Endometrium (tissue), 2 donors: ENCODE results near the gene RPRD1B.

Experiments used
- FAIRE-seq: peaks from 2 replicates; lab custom pipeline; 2012; peaks lifted over from hg19 to GRCh38; lab: Jason Lieb, UNC
- donor health status: control.
- donor health status: control.

RPRD1B gene, protein sequence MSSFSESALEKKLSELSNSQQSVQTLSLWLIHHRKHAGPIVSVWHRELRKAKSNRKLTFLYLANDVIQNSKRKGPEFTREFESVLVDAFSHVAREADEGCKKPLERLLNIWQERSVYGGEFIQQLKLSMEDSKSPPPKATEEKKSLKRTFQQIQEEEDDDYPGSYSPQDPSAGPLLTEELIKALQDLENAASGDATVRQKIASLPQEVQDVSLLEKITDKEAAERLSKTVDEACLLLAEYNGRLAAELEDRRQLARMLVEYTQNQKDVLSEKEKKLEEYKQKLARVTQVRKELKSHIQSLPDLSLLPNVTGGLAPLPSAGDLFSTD

GRCh38 chr20:38033330-38034107, at the start of gene RPRD1B, which contains the start of gene TTI1:
RPRD1B (plus strand) TSS chr20:38033746; CDS start chr20:38033948, 202 bp downstream.
TTI1 (minus strand) TSS chr20:38033456; CDS start chr20:38013816, 19,640 bp downstream.
- peak; percentile 51 for FAIRE-seq

- no peak for FAIRE-seq
Observed at GRCh38 chr20:37984018-37984785, 49.3 kb upstream of the RPRD1B start.

GRCh38 chr20:37986044-37986858, 47.3 kb upstream of the RPRD1B start:
- FAIRE-seq: no peak

DNA sequence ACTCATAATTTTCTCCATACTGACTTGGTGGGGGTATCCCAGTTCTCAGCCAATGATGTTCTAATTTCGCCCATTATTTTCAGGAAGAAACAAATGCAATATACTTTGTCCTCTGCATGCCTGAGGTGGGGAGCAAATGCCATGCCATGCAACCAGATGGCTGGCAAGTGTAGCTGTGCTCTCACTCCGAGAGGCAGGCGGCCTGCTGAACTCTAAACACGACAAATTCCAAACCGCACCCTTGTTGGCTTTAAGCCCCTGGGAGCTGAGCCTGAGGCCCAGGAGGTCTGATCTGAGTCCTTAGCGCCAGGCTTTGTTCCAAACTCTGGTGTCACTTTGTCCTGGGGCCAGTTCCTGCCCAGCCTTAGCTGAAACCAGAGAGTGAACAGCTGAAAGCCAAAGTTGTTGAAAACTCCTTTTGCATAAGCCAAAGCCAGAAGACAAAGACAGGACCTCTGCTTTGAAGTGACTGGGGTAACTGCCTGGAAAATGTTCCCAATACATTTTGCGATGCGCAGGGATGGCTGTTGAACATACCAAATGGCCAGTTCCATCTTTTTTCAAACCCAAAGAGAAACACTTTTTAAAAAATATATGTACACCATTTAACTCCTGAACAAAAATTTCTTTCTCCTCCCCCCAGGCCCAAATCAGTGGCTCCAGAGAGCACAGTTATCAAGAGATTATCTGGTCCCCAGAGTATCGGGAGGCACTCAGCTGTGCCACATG, 46.5 kb upstream of the RPRD1B start:
- FAIRE-seq: no peak

DNA sequence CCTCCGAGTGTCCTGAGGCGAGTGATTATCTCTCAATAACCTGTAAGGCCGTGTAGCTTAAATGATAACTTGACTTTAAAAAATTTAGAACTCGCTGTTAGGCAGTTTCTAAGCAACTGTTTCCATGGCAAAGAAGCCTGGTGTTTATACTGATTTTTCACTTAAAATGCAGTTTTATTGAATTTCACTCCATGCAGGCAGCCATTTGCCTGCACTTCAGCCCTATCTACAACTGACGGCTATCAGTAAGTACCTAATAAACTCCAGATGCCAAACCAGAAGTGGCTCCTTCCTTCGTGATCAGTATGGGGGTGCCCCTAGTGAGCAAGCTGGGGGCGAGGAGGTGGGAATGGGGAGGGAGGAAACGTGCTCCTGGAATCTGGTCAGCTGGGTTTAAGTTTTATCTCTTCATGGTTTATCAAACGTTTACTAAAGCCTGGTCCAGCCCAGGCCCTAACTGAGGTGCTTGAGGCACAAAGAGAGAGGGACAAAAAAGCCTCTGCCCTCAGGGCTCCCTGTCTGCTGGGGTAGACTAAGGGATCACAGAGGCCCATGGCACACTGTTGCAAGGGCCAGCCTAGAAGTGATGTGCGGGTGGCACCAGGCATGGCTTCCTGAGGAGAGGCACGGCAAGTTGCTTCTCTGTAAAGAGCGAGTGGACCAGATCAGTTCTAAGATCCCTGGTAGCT, 45.8 kb upstream of the RPRD1B start:
- no peak for FAIRE-seq

DNA sequence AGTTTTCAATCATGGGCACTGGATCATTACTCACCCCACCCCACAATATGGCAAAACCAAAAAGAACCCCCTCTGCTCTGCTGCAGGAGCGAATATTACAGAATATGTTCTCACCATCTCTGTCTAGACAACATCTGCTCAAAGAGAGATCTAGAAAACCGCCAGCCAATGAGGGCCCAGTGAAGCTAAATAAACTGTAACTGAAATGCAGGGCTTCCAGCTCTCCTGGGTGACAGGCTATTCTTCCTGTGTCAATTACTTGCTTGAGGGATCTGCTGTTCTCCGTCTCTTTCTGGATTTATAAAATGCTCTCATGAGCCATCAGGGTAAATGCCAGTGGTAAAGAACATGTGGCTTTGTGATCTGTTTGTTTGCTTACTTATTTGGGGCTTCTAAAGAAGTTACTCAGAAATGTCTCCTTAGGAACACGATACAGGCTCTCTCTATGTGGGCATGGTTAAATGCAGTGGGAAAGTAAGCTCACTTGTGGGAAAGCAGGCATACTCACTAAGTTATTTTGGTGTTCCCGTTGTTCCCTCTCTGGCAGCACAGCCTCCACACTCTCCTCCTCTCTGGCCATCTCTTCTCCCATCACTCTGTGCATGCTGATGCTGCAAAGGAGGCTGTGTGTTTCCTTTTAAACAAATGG, 45.1 kb upstream of the RPRD1B start:
- no peak for FAIRE-seq

- FAIRE-seq: no peak
Observed at GRCh38 chr20:37989601-37990295, 43.8 kb upstream of the RPRD1B start.

DNA sequence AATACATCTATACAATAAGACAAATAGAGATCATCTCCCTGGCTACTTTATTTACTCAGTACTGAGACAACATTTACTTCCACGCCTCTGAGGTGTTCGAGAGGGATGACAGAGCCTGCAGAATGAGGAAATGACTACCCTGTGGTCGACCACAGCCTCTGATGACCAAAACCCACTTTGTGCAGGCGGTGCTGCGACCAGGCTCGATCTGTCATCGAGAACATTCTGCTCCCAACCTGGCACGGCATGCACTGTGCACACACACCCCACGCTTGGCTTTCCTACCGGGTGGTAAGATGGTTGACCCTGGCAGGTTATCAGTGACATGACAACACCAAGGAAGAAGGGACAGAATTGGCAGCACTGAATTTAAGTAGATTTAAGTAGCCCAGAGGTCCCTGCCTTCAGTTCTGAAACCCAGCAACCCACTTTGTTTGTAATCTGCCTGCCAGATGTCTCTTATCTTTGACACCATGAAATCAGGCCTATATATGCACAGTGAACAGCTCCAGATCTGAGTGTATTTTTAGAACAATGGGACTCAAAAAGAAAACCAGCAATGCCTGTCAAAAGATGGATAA, 42.9 kb upstream of the RPRD1B start:
- FAIRE-seq: no peak

DNA sequence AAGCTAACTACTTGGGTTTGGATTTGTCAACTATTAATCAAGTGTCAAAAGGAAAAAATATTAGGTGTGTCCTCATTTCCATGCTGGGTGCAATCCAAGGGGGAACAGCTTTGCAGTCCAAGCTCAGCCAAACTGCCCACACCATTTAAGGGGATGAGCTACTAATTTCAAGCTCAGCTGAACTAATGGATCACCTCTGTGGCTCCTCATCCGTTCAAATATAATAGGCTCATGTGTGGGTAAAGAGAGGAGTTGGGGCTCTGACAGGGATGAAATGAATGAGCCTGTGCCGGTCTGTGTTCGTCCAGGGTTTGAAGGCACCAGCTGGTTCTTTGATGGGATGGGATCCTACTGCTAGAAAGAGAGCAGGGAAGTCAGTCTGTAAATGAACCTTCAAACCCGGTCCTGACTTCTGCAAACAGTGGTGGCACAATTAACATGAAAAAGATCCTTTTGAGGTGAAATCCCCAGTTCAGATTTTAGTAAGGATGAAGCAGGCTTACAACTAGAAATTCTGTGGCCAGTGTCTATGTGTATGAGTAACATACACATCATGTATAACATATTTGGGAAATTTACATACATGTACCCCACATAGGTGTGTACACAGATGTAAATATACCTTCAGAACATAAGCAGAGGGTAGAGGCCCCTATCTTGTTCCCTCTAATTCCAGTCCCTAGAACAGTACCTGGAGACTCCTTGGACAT, 42.2 kb upstream of the RPRD1B start:
- no peak for FAIRE-seq

DNA sequence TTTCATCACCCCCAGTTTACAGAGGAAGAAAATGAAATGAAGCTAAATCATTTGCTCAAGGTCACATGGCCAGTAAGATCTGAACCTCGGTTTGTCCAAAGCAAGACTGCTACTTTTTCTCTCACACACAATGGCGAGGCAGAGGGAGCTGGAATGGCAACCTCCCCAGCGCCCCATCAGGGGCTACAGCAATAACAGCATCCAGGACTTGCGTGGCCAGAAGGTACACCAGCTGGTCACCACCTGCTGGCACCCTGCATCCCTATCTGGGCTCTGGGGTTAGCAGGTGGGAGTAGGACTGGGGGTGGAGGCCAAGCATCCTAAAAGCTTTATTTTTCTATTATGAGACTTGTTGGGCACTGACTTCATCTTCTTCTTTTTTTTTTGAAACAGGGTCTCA, 41.6 kb upstream of the RPRD1B start:
- no peak for FAIRE-seq

DNA sequence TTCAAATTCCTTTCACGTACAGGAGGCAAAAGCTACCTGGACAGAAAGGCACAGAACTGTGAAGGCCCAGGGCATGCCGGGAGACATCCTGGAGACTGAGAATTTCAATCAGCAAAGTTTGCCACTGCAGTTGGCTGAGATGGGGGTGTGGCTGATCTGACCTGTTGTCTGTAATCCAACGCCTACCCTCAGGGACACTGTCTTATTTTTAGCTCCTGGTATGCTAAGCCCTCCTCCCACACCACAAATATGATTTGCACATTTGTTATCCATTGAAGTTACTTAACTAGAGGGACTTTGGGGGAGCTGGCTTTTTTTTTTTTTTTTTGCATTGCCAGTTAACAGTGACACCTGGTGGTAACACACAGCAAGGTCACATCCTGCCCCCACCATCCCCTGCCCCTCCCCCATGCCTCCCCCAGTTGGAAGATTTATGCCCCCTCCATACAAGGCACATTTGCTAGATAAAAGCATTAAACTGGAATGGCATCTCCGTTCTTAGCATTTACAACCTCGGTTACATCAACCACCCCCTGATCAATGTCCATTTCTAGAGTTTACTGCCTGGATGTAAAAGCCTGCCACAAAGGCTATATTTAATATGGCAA, 40.6 kb upstream of the RPRD1B start:
- no peak for FAIRE-seq

- no peak for FAIRE-seq
Observed at GRCh38 chr20:37994512-37994911, 39.0 kb upstream of the RPRD1B start.

GRCh38 chr20:37995856-37996605, 37.5 kb upstream of the RPRD1B start:
- FAIRE-seq: no peak

- FAIRE-seq: no peak
Observed at GRCh38 chr20:37997516-37997915, 36.0 kb upstream of the RPRD1B start.

DNA sequence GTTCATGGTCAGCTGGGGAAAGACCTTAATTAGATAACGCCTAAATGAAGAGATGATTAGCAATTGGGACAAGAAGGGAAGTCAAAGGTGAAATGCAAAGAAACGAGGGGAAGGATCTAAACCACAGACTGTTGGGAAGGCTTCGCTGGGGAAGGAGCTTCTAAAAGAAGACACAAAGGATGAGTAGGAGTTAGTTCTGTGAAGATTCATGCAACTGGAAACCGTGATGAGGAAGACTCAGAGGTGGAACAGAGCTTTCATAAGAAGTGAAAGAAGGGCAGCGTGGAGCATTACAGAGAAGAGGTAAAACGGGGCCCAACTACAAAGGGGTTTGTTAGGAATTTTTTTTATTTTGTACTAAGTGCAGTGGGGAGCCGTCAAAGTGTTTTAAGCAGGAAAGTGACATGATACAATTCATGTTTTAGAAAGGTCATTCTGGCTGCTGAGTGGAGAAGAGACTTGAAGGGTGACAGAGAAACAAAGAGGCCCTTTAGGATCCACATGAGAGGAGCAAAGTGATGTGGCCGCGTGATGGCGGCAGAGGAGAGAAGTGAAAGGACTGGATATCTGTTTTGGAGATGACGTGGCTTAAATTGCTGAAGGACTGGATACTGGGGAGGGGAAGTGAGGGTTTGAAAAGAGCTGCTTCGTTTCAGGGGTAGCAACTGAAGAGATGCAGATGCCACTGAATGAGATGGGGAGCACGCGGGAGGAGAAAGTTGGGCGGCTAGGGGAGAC, 33.9 kb upstream of the RPRD1B start:
- no peak for FAIRE-seq

DNA sequence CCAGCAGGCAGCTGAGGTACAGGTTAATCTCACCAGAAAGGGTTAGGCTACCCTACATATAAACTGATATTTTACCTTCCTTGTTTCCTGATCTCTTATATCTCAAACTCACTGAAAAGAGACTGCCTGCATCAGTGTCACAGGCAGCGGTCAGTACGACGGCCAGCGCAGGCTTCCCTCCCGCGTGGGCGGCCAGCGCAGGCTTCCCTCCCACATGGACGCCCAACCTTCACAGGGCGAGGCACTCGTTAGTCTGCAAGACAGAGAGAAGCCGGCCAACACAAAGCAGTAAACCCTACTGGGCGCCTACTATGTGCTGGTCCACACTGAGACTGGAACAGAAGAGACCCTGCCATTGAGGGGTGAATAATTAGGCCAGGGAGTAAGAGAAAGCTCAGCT, 33.3 kb upstream of the RPRD1B start:
- no peak for FAIRE-seq
